Measurements from ENCODE around the gene TRAK1.

Gene TRAK1

DNA sequence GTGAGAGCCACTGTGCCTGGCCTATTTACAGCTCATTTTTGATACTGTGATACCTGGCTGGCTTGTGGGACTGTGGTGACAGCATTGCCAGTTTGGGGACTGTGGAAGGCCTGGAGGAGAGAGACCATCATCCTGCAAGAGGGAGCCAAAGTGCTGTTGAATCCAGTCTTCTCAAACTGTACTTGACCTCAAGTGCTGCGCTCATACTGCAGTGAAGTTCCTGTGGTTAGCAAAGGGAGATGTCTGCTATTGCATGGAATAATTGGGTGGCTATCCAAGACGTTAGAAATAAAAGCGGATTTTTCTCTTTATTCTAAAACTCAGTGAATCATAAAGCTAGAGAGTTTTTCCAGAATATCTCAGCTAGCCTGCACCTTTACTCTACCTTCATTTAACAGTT is 91.4 kb downstream of the TRAK1 start:
- no peak for DNase-seq

DNA sequence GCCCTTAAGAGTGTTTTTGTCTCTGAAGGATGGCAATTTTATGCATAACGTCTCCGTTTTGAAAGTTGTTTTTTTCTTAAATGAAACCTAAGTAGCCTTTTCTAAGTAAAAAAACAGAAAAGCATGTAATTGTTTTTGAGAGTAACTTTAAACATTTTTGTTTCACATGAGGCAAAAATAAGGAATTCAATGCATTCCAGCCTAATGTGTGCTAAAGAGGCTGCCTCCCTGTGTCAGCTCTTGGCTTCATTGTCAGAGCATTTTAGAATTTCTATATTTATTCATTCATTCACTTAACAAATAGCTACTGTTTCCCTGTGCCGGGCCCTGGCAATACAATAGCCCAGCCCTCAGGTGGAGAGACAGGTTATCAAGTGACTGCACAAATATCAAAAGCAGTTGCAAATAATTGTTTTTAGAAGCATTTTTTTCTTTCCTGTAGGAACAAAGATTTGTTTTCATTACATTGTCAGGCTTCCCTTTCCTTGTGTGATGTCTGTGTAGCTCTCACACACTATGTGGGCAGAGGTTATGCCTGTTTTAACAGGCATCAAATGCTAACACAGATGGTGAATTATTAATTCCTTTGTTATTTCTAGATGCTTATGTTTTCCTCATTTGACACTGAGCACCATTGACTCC is 93.0 kb downstream of the TRAK1 start:
- no peak for DNase-seq

DNA sequence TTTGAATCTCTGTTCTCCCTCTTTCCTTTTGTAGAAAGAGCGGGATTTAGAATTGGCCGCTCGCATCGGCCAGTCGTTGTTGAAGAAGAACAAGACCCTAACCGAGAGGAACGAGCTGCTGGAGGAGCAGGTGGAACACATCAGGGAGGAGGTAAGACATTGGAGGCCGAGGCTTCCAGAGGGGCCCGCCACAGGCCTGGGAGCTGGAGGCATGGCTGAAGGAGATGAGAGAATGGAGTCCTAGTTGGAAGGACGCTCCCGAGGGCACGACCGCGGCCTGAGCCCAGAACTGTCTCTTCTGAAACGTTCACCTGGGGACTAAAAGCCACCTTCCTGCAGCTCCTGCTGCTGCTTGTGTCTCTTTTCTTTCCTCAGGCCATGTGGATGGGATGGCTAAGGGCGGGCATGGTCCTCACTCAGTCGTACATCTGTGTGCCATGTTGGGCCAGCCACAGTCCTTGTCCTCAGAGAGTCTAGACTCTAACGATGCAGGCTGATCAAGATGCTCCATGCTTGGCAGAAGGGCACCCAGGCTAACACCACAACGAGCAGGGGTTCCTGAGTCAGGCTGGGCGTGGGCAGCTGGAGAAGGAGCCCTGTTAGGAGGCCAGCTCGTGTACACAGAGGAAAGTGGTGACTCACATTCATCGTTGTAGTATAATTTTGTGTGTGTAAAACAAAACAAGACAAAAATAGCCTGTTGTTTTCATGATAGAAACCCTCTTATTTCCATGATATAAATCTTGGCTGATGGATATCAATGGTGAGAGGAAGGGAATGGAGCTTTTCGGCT is 93.7 kb downstream of the TRAK1 start:
- no peak for DNase-seq

DNA sequence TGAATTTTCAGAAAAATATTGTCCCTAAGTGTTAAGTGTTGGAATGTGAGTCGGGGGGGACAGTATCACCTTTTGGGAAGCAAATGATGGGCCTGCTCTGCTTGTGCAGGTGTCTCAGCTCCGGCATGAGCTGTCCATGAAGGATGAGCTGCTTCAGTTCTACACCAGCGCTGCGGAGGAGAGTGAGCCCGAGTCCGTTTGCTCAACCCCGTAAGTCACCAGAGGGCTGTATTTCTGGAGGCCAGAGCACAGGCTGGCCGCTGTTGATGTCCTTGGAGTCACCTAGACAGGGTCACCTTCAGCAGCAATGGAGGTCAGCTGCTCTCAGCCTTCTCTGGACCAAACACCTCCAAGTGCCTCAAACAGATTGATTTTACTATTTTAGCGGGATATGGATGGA is 96.8 kb downstream of the TRAK1 start:
- no peak for DNase-seq

DNA sequence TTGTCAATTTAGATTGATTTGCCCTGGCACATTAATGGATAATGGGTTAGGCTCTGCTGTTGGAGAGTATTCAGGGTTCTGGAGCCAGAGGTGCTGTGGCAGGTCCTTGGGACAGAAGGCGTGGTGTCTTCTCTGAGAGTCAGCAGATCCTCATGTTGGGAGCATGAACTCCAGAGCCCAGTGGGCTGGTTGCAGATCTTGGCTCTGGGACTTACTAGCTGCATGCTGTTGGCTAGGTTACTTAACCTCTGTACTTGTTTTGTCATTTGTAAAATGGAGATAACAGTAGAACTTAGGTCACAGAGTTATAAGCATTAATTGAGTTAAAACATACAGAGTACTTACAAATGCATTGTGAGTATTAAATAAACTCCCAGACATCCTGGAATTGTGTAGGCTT is 97.2 kb downstream of the TRAK1 start:
- DNase-seq = no peak

DNA sequence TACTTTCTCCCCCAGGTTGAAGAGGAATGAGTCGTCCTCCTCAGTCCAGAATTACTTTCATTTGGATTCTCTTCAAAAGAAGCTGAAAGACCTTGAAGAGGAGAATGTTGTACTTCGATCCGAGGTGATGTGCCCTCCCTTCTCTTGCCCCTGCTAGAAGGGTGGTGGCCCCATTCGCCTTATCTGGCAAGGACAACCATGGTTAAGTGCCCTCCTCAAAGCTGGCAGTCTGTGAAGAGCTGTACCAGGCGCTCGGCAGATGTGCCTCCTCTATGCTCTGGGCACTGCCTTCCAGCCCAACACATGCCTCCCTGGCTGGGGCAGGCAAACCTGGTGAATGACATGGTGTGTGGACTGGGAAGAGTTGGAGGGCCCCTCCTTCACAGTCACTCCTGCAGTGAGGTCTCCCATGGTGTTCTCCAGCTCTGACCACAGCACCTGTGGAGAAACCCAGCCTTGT is 97.9 kb downstream of the TRAK1 start:
- no peak for DNase-seq

DNA sequence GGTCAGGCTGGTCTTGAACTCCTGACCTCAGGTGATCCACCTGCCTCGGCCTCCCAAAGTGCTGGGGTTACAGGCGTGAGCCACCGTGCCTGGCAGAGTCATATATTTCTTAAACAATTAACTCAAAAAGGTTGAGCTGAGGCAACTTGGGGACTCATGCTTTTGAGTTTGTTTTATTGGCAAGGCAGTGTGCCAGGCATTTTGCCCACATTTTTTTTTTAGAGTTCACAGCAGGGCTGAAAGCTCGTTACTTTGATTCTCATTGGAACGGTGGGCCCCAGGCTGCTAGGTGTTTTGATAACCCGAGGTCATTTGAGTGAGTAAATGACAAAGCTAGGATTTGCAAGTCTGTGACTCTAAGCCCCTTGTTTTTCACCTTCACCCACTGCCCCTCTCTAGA is 98.6 kb downstream of the TRAK1 start:
- no peak for DNase-seq

DNA sequence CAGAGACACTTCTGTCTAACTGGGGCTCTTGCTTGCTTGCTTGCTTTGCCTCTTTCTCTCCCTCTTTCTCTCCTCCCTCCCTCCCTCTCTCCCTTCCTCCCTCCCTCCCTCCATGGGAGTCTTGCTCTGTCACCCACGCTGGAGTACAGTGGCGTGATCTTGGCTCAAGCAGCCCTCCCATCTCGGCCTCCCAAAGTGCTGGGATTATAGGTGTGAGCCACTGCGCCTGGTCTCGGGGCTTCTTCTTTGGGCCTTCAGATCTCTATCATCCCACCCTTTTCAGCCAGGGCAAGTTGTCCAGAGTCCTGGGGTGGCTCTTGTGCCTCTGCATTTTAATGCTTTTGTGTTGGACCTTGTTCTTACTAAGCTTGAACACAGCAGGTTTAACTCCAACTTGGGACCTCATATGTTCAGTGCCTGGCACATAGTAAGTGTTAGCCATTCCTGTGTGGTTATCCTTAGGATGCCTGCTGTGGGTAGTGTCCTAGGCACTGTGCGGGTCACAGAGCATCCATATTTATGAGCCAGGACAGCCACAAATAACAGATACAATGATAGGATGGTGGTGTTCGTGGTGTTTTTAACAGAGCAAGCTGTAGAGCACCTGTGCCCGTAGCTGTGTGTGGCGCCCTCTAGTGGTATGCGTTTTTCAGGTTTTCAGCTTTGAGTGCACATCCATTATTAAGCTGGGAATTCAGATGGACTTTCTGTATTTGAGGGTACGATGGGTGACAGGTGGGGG is 99.7 kb downstream of the TRAK1 start:
- DNase-seq = peak; percentile 47

DNA sequence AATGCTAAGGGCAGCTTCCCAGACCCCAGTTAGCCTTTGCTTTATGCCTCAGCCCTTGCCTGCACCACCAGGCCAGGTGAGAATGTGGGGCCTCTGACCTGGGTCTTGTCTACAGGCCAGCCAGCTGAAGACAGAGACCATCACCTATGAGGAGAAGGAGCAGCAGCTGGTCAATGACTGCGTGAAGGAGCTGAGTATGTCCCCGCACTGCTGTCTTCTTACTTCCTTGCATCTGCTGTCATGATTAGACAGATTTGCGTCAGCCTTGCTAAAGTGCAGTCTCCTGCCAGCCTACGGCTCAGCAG is 100.2 kb downstream of the TRAK1 start:
- DNase-seq = no peak

DNA sequence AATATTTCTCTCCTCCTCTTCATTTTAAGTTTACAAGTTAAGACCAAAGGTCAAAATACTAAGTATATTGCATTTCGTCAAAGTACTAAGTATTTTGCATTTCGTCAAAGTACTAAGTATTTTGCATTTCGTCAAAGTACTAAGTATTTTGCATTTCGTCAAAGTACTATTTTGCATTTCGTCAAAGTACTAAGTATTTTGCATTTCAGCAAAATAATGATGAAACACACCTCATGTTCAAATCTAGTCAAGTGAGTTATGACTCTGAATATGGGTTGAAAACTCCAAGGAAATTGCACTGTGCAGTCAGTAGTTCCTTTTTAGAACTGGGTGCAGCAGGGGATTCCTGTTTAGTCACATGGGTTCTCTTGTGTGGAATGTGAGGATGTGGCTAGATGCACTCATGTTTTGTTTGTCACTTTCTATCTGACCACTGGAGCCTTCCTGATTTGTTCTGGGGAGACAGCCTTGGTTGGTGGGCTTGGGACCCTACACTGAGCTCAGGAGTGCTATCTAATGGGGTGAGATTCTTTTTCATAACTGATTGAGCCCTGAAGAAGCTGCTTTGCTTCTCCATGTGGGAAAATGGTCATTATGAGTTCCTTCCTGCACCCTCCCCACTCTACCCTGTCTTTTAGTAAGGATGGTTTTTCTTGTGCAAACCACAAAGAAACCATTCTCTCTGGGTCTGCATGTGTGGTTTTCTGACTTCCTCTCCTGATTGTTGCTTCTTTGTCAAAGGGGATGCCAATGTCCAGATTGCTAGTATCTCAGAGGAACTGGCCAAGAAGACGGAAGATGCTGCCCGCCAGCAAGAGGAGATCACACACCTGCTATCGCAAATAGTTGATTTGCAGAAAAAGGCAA is 101.4 kb downstream of the TRAK1 start:
- DNase-seq = no peak

DNA sequence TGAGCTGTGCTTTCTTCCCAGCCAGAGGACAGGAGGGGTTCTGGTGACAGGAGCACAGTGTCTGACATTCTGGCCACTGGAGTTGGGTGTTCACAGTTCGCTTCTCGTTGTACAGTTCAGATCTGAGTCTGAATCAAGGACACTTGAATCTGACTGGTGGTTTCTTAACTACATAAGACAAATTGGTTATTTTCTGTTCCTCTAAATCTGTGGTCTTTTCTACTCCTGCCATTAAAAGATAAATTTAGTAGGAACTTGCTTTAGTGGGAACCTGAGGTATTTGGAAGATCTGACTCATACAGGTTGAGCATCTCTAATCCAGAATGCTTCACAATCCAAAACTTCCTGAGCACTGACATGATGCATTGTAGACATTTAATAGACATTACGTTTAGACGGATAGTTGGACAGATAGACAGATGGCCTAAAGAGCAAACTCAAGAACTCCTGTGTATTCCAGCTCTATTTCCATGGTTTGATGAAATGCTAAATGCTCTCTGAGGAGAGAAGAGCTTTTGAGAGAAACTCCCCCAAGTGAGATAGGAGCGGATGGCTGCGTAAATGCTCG is 103.9 kb downstream of the TRAK1 start:
- DNase-seq = no peak

DNA sequence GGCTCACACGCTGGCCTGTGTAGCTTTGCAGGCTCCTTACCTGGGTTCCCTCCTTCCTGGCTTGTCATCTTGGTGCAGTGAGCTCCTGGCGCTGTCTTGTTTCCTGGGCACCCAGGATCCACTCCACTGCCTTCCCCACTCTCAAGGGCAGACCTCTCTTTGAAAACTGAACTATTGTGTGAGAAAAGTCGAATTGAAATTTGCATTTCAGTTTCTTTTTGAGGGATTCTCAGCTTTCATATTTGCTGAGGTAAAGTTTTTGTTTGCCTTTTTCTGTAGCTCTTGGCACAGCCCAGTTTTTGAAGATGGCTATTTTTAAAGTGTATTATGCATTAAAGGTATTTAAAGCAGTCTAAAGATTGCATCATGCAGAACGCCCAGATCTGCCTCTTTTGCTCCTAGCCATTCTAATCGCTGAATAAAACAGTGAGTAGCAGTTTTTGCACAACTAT is 104.7 kb downstream of the TRAK1 start:
- DNase-seq = no peak

DNA sequence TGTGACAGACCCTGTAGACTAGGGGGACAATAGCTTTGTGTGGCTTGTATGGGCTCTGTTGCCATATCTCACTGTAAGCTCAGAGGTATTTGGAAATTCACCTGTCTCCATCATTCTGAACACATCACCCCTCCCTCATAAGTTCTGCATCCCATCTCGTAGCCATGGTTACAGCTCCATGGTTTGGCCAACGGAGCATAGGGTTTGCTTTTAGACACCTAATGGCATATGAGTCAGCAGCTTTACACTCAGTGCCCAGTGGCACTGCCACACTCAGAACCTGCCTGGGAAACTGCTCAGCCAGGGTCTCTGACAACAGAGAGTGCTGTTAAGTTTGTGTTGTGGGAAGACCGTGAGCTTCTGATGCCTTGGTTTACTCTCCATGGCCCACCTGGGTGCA is 107.6 kb downstream of the TRAK1 start:
- DNase-seq = no peak

DNA sequence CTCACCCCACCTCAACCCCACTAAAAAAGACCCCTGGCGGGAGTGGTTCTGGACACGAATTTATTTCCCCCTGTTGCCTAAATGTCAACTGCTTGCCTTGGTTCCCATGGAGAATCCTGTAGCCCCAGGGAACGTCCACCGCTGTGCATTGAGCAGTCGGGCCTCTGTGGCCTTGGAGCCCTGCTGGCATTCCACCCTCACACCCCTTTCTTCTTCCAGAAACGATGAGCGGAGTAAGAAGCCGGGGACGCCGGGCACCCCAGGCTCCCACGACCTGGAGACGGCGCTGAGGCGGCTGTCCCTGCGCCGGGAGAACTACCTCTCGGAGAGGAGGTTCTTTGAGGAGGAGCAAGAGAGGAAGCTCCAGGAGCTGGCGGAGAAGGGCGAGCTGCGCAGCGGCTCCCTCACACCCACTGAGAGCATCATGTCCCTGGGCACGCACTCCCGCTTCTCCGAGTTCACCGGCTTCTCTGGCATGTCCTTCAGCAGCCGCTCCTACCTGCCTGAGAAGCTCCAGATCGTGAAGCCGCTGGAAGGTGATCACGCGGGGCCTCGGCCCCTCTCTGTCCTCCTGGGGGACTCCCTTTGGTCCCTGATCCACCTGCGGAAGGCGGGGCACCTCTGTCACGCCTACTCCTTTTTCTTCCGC is 111.2 kb downstream of the TRAK1 start:
- DNase-seq = no peak

DNA sequence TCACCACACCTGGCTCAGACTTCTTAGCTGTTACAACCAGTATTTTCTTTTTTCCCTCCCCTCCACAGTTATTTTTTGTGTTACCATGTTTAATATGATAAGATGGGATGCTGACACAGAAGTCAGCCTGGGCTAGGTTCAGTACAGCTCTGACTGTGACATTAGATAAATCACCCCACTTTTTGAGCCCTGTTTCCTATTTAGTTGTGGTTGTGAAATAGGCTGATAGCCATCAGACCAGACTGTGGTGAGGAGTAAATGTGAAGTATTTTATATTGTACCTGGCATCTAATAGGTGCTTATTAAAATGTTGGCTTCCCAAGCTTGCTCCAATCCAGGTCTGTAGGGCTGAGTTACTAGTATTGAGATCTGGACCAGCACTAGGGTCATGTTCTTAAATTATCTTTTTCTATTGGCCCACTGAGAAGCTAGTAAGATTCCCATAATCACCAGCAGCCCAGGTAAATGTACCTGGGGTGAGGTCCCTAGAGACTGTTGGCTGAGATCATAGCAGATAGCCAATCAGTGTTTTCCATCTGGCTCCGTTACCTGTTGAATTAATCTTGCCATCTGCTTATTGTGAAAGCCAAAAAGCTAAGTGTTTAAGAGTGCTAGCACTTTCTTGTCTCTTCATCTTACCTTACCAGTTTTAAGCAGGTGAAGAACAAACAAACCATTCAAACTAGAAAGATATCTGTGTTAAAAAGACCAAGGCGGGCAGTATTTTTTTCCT is 113.9 kb downstream of the TRAK1 start:
- DNase-seq = no peak

DNA sequence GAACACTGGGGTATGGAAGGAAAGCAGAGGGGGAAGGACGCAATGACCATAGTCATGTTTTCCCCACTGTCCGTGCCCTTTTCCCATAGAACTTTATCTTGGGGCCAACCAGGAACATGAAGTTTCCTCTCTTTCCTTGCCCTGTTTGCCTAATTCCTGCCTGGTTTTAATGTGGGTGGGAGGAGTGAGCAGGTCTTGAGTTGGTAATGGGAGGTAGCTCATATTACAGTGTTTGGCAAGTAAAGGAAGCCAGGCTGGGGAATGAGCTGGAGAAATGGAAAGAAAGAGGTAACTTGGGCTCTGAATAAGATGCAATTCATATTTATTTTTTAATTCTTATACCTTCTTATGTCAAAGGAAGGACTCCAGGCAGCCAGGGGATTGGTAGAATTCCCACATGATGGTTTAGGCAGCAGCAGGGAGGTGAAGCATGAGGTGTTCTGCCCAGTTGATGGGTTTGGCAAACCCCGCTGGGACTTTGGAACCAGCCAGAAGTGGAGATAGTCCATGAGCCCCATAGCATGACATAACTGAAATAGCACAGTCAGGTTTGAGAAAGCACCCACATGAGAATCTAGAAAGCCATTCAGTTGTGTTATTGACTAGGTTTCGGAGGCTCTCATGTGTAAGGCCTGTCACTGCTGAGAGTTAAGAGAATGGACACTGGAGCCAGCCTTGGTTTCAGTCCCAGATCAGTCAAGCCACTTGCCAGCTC is 114.8 kb downstream of the TRAK1 start:
- DNase-seq = no peak

DNA sequence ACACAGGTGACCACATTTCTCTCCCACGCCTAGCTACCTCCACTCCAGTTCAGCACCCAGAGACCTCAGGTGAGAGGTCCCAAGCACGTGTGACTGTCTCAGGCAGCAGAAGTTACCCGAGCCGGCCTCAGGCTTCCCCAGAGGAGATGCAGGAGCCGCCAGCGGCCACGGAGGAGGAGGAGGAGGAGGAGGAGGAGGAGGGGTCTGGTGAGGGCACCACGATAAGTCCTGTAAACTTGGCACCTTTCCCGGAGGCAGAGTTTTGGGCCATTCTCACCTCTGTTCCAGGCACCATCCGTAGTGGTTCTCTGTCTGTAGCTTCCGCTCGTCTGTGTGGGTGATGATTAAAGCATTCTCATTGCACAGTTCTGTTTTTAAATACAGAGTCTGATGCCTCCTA is 118.8 kb downstream of the TRAK1 start:
- no peak for DNase-seq

DNA sequence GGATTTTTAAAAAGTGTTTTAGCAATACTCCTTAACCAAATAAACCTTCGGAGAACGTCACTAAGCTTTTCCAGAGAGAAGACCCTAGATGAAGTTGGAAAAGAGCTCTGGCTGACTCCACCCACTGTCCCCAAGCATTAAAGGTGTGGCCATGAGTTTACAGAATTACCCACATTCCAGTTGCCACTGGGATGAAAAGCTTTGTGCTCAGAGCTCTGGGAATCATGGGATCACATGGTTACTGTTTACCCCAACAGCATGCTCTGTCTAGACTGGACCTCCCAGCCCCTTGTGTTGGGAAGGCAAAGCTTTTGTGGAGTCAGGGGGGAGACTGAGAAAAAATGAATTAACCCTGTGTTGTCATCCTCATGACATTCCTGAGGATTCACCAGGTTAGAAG is 119.6 kb downstream of the TRAK1 start:
- DNase-seq = no peak

DNA sequence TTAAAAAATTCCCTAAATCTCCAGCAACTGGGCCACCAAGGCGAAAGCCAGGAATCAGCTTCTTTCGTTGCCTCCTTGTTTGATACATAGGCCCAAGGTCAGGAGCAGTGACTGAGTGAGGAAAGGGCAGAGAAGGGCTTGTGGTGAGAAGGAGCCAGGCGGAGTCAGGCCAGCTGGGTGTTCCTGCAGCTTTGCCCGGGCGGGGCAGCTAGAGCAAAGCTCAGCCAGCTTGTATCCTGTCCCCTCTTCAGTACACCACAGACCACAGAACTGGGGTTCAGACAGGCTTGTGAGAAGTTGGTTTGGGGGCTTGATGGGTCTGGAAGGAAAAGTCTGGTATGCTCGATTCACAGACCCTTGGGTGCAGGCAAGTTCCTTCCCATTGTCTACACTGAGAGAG is 122.3 kb downstream of the TRAK1 start:
- DNase-seq = no peak

DNA sequence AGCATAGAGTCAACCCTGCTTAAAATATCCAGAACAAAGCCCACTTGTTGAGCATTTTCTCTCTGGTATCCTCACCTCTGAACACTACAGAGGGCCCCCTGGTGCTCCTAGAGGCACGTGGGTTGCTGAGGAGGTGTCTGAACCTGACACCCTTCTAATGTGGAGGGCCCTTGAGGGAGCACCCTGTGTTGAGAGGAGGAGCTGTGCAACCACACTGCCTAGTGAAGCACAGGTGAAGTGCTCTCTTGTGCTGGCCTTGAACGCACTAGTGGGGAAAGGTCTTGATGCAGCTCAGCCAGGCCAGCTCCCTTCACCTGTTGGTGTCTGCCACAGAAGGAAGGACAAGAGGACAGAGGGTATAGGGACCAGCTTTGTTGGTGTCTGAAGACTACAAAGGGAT is 122.9 kb downstream of the TRAK1 start:
- no peak for DNase-seq
